HG02870 (cell line): Measurements from ENCODE around the gene CMTM2.
A peak's percentile ranks its signal among the peaks of the same experiment; 100 is the strongest.
"Not testable (repeated sequence)": the region's sequence is repeated elsewhere in the genome, so short reads cannot be mapped to it uniquely, and the experiment has no call there.

Experiments used
- ATAC-seq: cut with Tn5 transposase; IDR thresholded peaks from one replicate; pipeline ENCODE4 v1.9.1; 2021; ENCODE audit warnings: mild to moderate bottlenecking, moderate library complexity; ENCODE audit not compliant: unreplicated experiment

CMTM2 gene

DNA sequence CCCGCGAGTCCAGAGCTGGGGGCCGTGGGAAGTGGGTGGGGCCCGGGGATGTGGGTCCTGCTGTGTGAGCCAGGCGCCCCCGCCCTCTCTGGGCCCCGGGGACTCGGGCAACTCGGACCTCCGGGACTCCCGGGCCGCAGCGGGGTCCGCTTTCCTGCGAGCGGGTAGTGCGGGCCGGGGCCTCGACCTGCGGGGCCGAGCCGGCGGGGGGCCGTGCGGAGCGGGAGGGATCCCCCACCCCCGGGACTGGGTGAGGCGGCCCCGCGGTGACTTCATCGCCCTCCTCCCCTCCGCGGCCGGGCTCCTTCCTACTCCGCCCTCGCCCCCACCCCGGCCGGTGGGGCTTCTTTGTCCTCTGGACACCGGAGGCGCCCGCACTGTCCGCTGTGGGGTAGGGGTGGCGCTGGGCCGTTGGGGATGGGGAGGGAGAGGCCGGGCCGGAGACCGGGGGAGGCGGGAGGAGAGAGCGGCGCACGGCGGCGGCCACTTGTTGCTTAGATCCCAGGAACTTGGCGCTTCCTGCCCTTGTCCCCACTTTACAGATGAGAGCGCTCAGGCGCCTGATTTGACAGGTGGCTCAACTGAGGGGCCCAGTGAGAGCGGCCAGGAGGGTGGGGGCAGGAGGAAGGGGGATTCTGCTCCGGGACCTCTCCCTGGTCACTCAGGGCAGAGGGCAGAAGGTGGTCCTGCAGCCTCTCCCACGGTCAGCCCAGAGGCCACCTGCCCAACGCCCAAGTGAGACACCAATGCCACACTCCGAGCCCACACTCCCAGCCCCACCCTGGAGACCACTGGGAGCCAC, 26.1 kb downstream of the CMTM2 start:
- ATAC-seq, result peak; percentile 16

DNA sequence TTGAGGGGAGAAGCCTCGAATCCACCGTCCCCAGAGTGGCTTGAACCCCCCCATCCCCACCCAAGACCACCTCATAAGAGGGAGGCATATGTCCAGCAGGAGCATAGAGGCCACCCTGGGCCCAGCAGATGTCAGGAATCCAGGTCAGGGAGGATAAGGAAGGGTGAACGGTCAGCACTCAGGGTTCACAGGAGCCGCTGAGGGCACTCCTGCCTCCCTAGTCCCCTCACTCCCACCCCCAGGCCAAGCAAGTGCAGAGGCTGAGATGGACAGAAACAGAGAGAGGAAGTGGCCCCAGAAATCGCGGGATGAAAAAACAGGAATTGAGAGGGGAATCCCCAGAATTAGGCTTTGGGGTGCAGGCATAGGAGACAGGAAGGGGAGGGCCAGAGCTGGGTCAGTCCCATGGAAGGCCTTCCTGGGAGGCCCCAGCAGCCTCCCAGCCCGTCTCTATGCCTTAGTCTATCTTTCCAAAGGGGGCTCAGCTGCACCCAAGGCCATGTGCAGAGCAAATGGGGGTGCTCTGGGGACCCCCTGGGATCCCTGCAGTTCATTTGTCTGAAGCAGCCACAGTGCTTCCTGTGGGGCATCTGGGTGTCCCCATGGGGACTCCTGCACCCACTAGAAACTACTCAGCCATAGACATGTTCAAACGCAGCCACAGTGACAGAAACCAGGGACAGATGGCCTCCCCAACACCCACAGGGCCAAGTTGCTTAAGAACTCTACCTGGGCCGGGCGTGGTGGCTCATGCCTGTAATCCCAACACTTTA, 26.9 kb downstream of the CMTM2 start:
- ATAC-seq, result peak; percentile 30

DNA sequence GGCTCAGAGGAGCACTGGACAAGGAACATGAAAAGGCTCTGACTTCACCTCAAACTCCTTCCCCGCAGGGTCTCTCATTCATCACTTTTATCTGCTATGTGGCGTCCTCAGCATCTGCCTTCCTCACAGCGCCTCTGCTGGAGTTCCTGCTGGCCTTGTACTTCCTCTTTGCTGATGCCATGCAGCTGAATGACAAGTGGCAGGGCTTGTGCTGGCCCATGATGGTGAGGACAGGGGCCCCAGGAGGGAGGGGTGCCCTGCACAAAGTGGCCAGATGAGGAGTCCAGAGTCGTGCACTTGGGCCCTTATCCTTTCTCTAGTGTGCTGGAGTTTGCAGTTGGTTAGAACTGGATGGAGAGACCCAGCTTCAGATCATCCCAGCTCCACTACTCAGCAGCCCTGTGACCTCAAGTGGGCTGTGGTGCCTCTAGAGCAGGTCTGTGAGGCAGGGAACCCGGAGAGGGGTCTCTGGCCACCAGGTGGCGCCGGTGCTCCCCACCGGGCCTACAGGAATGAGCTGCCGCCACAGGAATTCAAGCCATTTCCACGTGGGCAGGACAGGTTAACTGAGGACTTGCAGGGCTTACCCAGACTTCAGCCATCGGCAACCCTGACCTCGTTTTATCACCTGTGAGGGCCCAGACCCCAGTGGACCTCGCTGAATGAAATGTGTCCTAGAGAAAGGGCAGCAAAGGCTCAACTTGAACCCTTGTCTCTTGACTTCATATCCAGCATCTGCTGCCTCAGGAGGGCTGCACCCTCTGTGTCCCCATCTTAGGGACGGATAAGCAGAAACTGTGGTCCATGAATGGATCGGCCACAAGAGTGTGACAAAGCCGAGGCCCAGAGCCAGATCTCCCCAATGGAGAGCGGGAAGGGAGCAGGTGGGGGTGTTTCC, 29.2 kb downstream of the CMTM2 start:
- ATAC-seq, result no peak

GRCh38 chr16:66609139-66609510, 29.9 kb downstream of the CMTM2 start:
- no peak for ATAC-seq

DNA sequence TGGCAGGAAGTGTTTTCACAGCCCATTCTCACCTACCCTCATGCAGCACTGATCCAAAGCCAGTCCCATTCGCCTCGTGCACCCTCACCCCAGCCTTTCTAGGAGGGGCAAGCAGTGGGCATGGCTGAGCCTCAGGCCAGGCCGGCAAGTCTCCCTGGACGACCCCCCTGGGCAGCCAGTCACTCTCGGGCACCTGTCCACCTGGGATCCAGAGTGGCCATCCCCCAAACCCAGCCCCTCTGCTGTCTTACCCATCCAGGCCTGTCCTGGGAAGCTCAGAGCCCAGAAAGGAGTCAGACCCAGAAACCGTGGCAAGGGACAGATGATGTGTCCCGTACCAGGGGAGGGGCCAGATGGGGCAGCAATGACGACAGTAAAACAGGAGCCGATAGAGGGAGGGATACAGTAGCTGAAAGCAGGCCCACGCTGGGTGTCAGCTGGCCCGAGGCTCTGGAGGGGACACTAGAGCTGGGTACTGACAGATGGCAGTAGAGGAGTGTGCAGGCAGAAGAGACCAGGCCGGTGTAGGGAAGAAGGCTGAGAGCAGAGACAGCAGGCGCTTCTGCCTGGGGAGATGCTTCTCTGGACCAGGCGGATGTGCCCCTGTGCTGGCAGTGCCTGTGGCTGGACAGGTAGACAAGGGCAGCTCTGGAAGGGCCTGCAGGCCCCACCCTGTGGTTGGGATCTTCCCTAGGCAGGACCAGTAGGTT, 31.0 kb downstream of the CMTM2 start:
- ATAC-seq, result no peak

- ATAC-seq, result not testable (repeated sequence)
Measured at GRCh38 chr16:66611911-66612310, 32.6 kb downstream of the CMTM2 start.

DNA sequence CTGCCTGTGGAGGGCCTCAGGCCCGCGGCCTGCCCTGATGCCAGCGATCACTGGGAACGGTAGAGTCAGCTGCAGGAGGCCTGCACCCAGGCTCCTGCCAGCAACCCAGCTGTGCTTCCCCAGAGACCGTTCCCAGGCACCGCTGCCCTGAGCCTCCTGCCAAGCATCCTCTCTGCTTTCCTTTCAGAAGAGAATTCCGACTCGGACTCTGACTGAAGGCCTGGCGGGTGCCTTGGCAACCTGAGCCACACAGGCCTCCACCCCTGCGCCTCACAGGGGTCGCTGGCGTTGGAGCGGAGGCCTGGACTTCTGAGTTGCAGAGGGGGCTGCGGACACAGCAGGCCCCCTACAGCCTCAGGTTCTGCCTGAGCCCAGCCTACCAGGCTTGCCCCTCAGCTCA, 33.2 kb downstream of the CMTM2 start:
- ATAC-seq, result no peak

DNA sequence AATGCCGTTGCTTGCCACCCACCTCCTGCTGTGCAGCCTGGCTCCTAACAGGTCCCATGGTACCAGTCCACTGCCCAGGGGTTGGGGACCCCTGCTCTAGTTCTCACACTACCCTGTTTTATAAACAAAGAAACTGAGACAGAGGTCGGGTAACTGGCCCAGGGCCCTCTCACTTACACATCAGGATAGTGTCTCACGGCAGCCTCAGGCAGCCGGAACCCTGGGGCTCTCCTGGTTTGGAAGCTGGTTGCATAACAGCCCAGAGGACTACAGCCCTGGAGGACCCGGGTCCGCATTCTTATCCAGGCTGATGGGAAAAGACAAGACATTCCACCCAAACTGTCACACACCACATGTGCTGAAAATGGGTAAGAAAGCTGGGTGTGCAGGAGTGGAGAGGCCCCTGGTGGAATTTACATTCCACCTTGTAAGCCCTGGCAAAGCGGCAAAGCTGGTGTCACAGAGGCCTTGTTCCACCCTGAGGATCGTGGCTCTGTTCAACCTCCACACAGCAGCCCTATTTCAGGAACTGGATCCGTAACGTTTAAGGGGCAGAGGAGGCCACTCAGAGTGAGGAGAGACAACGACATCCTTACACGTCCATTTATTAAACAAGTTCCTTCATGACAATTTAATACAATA, 35.0 kb downstream of the CMTM2 start:
- no peak for ATAC-seq

- no peak for ATAC-seq
Measured at GRCh38 chr16:66616169-66616568, 36.9 kb downstream of the CMTM2 start.

DNA sequence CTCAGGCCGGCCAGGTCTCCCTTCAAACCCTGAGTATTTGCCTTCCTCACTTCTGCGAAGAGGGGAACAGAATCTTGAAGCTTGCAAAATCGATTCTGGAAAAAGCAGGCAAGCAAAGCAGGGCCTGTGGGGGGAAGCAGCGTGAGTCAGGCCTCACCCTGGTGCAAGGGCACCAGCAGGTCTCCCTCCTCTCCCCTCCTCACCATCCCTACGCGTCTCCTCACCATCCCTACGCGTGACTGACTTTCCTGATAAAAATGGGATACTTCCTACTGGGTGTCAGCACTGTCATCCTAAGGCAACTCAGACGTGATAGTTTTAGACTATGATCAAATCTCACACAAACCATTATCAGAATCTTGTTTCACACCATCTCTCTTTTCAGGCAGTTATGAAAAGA, 37.3 kb downstream of the CMTM2 start:
- ATAC-seq, result no peak

DNA sequence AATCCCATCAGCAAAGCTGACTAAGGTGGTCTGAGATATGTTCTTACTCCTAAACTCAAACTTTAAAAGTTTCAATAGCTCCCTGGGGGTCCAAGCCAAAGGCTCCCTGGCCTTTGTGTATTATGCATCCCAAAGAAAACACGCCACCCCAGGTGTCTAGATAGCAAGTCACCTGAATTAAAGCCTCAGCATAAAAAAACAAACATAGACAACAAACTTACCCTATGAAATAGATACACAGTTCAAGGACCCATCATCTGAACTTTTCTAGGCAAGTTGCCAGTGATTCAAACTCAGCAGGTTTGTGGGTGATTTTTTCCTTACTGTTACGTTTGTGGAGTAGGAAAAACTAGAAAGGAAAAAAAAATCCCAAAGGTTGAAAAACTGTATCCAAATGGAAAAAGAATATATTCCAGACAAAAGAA, 37.8 kb downstream of the CMTM2 start:
- no peak for ATAC-seq

DNA sequence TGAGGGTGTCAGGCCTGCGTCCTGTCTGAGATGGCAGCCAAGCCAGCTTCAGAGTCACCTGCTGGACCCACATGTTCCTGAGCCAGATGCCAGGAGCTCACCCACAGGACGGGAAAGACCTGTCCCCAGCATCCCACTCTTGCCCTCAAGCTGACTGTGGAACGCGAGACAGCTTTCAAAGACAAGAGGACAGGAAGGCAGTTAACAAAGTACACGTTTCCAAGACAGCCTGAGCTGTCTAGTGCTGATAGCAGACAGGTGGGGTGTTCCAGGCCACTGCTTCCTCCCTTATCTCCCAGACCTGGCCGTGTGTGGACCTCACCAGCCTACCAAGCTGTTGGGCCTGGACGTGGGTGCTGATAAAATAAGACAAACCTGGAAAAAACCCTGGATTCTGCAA, 38.5 kb downstream of the CMTM2 start:
- ATAC-seq, result no peak

GRCh38 chr16:66618588-66619375, 39.5 kb downstream of the CMTM2 start:
- ATAC-seq, result no peak

GRCh38 chr16:66619534-66620428, 40.5 kb downstream of the CMTM2 start:
- ATAC-seq, result no peak

DNA sequence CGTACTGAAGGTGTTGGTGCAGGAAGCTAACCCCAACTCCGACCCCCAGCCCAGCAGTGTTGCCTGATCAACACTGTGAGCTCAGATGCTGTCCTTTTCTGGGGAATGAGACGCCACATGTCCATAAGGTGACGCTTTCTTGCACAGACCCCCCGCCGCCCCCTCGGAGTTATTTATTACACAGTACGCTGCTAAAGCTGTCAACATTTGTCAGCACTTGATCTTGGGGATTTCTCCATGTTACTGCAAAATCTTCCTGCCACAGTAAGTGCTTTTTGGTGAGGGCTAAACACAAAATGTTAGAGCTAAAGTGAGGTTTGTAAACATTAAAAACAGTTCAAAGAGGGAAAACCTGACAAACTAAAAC, 41.1 kb downstream of the CMTM2 start:
- no peak for ATAC-seq

- no peak for ATAC-seq
Measured at GRCh38 chr16:66621973-66622372, 42.7 kb downstream of the CMTM2 start.

- no peak for ATAC-seq
Measured at GRCh38 chr16:66622863-66623262, 43.6 kb downstream of the CMTM2 start.

- no peak for ATAC-seq
Measured at GRCh38 chr16:66623755-66624154, 44.5 kb downstream of the CMTM2 start.
